Middle frontal gyrus (tissue), 1 donor: ENCODE results near the gene PLA2G12A.
A peak's percentile ranks its signal among the peaks of the same experiment; 100 is the strongest.

Experiments
- DNase-seq: peaks from one replicate; pipeline ENCODE4 v3.0.0-alpha.2; 2015; ENCODE audit warnings: low spot score; ENCODE audit errors: extremely low spot score

The PLA2G12A gene

DNA sequence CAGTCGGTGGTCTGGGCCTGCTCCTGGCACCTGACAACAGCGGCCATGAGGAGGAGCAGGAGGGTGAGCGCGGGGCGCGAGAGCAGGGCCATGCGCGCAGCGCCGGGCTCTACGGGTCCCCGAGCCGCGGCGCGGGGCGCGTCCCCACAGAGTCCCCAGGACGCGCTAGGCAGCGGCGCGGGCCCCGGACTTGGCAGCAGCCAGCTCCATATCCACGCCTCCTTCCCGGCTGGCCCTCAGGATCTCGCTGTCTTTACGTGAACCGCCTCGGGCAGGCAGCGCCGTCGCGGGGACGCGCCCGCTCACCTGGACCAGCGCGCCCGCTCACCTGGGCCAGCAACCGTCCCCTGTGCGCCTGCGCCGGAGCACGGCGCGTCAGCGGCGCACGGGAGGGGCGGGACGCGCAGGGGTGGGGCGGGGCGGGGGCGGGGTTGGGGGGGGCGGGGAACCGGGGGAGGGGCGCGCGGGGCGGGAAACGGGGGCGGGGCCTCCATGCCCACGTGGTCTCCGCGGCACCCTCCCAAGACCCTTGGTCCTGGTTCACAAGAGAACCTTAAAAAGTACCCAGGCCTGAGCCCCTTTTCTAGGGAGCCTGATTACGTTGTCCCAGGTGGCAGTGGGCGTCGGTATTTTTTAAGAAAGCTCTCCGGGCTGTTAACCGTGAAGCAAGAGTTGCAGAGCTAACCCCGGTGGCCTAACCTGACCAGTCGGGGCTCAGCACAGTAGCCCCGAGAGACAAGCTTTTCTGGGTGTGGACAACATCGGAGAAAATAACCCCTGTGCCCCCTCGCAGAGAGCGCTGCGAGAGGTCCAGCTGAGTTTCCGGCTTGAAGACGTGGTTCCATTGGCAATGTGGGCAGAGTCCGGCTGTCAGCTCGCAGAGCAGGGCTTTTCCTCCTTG, at the start of gene PLA2G12A:
PLA2G12A (minus strand) TSS at position 353 of the 901 bp plus-strand sequence; CDS start at position 92, 261 bp downstream.
- peak; percentile 27 for DNase-seq

DNA sequence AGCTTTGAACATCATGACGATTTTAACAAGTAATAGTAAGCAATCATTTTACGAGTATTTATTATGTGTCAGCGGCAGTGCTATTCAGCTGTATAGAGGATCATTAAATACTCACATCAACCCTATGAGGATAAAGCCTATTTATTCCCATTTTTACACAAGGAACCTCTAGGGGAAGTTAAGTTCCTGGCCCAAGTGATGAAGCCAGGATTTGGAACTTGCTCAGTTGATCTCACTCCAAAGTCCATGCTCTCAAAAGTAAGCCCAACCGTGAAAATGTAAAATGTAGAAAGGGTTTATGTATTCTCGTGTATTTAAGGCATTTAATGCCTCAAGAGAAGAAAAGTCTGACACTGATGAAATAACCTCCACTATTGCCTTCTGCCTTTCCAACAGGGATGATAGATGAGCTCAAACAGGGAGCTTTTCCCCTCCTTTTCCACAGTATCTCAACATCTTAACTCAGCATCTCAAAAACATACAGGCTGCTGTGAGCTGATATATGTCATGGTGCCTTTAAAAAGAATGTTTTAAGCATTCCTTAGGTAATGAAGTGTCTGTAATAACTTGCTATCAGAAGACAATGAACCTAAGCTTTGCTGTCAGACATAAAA, 35.0 kb upstream of the PLA2G12A start:
- no peak for DNase-seq

DNA sequence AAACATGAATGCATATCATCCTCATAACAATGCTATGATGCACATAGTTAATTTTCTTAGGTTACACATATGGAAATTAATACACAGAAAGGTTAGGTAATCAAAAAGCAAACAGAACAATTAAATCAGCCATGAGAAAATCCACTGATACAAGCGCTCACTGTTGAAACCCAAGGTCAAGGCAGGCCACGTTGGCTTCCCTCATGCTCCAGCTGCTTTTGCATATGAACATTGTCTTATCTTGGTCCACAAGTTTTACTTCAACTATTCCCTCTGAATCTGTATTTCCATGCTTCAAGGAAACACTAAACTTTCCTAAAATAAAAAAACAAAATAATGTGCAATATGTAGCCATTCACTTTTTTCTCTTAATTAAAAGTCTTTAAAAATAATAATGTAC, 34.5 kb upstream of the PLA2G12A start:
- no peak for DNase-seq

DNA sequence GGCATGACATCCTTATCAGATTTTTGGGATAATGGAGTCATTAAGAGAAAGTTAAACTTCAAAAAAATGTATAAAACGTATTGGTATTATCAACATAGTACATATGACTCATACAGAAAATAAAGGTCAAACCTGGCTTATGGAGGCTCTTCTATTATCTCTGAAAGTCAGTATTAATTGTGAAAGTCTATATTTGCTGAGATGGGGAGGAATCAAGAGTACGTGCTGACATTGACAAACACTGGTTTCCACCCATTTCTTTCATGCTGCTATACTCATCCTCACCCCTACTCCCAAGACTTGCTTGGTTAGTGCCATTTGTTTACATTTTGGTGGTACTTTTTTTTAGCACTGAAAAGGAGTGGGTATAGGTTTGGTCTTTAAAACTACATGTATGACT, 30.8 kb upstream of the PLA2G12A start:
- DNase-seq: no peak

DNA sequence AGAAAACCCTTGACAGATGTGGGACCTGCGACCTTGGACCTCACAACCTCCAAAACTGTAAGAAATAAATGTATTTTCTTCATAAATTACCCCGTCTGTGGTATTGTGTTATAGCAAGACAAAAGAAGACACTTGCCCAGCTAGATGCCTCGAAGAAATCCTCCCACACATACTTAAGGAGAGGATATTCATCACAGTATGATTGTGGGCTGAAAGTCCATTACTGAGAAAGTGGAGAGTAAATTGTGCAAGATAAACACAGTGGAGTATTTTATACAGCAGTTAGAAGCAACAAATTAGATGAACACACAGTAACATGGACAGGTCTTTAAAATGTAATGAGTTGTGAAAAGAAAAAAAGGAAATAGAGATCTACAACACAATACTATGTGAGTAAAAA, 25.8 kb upstream of the PLA2G12A start:
- no peak for DNase-seq

DNA sequence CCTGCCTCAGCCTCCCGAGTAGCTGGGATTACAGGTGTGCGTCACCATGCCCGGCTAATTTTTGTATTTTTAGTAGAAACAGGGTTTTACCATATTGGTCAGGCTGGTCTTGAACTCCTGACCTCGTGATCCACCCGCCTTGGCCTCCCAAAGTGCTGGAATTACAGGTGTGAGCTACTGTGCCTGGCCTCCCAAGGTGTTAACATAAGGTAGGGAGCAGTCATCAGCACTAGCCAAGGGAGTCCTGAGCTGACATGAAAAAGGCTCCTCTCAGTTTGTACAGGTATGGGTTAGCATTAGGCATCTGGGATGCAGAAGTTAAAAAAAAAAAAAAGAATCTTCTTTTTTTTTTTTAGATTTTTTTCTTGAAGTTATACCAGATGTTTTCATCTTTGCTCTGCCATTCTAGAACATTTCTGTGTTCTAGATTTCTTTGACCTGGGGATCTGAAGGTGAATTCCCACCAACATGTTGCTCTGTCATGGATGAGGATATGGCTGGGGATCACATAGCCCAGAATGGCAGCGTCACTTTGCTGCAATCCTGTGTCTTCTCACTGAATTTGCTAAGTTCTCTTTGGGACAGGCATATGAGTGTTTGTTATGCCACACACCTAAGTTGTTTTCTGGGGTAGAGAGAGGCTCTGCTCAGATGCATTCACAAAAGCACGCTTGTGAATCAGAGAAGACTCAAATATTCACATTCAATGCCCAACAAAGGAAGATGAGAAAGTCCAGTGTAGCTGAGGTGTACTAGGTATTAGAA, 24.4 kb upstream of the PLA2G12A start:
- no peak for DNase-seq

DNA sequence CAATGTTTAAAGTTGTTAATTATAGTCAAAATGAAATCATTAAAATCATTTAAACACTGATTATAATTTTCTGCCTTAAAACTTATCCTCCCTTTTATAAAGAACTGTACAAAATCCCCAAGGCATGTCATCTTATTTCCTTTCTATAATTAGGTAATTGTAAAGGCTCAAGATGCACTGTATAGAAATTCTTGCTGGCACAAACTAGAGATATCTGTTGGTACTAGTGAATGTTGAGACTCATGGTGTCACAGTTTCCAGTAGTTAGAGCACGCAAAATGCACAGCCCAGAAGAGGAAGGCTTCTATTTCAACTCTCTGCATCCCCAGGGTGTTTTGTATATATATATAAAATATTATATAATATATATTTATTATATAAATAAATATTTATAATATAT, 22.7 kb upstream of the PLA2G12A start:
- DNase-seq: no peak

DNA sequence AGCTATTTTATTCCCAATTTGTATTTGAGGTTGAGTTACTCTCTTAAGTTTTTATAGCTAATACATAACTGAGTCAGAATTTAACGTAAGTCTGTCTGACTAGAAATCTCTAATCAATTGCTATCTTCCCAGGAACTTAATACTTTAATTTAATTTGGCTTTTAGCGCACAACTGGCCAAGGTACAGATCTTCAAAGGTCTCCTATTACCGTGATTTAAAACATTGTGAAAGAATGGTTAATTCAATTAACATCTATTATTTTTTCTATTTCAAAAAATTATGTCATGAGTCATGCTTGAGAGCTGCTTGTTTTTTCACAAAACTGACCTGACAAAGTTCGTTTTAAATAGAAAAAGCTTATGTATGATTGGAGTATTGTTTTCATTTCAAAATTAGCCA, 22.0 kb upstream of the PLA2G12A start:
- no peak for DNase-seq

DNA sequence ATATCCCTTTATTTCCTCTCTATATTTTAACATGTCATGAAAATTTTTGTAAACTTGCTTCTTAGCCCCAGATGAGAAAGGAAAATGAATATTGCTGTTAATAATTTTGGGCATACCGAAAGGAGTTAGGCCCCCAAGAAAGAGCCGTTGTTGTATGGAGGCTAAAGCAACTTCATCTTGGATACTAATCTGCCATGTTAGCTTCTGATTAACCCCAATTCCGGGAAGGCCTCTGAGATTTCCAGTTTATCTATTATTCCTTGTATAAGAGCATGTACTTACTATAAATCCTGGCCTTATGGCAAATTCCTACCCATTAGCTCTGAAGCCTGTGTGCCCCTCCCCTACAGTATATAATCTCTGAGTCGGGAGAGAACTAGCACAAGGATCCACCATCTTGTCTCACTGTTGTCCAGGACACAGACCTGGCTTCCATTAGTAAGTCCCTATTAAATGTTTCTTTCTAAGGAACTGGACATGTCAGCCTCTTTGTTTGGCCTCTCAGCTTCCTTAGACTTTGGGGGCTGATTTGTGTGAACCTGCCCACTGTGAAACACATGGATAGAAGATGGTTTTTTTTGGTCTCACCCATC, 20.9 kb upstream of the PLA2G12A start:
- DNase-seq: no peak

DNA sequence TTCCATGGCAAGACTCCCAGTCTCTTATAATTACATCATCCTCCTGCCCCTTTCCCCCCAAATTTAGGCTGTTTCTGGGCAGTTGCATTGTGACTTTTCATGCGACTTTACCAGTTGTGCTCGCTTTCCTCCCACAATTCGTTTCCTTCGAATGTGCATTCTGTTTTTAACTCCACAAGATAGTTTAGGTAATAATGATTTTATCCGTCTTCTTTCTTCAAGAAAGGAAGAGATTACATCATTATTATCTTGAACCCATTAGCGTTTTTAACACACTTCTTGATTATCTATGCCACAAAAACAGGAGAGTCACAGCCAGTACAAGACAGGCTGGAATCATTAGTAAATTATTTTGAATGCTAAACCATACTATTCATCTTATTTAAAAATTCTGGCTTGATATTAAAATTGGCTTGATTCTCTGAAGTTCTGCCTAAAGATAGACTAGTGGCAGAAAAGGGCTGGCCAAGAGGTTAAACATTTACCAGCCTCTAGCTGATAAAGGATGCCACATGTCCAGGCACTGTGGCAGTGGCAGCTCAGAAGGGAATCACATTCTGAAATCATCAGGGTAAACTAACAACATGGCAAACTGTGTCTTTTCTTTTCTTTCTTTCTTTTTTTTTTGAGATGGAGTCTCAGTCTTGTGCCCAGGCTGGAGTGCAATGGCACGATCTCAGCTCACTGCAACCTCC, 19.7 kb upstream of the PLA2G12A start:
- no peak for DNase-seq

DNA sequence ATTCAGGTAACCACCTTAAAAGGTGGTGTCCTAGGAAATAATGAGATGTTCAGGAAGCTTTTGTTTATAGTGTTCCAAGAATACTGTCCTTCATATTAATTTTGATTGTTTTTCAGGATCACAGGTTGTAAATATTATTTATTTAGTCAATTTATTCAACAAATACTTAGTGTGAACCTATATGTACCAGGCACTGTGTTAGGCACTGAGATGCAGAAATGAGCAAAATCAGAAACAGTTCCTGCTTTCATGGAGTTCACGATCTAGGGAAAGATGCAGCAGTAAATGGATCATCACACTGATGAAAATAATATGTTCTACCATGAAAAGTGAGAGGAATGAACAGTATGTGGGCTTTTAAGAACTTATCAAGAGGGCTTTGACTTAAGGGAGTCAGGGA, 18.2 kb upstream of the PLA2G12A start:
- DNase-seq: no peak

DNA sequence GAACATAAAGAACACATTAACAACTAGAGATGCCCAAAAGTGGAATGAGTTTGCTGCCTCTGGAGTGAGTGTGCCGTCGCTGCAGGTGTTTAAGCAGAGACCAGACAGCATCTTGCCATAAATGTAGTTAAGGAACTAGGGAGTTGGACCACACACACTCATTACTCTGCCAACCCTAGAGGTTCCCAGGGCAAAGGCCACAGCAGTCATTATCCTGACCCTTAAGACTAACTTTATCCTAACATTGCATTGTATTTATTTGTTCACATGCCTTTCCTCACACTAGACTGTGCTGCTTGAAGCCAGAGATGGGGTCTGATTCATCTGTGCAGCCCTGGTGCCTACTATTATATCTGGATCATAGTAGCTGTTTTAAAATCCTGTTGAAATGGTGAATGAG, 16.9 kb upstream of the PLA2G12A start:
- no peak for DNase-seq

DNA sequence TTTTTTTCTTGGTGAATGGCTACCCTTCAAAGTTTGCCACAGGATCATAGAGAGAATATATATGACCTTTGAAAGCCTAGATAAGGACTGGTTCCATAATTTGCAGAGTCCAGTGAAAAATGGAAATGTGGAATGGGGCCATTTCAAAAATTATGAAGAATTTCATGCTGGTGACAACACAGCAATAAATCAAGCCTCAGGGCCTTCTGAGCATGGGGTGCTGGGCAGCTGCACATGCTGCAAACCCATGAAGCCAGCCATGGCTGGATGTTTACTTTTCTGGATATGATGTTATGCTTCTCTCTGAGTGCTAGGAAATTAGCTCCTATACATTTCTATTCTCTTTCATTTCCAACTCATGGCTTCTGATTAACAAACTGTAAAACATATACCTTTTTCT, 16.0 kb upstream of the PLA2G12A start:
- no peak for DNase-seq

DNA sequence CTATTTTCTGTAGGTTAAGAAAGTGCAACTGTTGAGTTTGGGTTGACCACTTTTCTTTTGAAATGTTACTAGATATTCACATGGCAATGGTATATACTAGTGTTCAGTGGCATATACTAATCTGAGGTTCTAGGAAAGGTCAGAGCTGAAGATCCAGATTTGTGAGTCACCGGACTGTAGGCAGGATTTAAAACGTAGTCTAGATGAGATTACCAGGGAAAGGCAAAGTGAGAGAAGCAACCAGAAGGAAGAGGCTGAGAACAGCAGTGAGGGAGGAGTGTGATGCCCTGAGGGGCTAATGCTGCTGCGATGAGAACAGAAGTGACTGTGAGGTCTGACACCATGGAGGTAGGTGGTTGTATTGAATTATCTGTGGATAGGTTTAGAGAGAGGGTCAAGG, 9.7 kb upstream of the PLA2G12A start:
- no peak for DNase-seq

DNA sequence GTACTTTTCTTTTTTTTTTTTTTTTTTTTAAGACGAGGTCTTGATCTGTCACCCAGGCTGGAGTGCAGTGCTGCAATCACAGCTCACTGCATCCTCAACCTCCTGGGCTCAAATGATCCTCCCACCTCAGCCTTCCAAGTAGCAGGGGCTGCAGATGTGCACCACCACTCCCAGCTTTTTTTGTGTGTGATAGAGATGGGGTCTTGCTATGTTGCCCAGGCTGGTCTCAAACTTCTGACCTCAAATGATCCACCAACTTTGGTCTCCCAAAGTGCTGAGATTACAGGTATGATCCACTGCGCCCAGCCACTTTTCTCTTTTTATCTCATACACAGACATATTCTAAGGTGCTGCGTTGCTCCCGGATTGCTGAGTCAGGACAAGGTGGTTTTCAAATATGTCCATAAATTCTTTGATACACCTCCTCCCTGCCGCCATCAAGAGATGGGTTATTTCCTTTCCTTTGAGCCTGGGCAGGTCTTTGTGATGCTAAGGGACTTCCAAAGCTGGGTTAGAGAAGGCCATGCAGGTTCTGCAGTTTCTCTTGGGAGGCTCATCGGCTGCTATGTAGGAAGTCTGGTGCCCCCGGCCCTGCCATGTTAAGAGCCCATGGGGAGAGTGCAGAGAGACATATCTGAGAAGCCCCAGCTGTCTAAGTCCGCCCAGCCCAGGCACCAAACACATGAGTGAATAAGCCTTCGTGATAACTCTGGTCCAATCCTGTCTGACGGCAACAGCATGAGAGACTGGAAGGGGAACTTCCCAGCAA, 8.4 kb upstream of the PLA2G12A start:
- DNase-seq: no peak

DNA sequence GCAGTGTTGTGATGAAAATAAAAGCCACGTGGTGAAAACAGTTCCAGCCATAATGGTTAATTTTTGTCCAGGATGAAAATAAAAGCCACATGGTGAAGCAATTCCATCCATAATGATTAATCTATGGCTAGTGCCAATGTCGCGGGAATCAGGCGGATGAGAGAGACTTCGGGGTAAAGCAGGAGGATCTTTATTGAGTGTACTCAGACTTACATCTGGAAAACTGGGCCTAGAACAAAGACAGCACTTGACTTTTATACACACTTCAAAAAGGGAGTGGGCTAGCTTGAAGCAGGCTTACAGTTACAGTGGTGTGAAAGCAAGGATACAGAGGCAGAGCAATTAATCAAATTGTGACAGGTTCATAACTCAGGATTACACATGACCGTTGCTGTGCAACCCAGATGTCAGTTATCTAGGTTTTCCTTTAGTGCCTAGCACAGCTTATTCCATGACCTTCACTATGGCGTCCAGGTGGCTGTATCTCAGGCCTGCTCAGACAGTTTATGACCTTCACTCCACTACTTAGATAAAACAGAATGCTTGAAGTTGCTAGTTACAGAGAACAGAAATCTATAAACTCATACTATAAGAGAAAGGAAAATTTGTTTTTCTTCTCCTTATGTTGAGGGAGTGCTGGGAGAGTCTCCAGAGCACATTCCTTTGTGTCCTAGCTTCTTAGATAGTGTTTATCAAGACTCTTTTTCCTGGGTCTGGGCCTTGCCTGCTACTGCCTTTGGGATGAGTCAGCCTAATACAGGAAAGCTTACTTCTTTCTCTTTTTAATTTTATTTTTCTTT, 5.9 kb upstream of the PLA2G12A start:
- no peak for DNase-seq

DNA sequence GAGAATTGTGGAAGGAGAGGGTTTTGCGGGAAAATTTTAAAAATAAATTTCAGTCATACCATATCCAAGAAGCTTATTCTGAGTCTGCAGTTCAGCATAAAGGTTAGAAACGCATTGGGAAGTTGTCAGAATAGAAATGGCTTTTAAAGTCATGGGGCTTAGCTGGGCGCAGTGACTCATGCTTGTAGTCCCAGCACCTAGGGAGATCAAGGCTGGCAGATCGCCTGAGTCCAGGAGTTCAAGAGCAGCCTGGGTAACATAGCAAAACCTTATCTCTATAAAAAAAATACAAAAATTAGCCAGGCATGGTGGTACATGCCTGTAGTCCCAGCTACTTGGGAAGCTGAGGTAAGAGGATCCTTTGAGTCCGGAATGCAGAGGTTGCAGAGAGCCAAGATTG, 3.9 kb upstream of the PLA2G12A start:
- no peak for DNase-seq

DNA sequence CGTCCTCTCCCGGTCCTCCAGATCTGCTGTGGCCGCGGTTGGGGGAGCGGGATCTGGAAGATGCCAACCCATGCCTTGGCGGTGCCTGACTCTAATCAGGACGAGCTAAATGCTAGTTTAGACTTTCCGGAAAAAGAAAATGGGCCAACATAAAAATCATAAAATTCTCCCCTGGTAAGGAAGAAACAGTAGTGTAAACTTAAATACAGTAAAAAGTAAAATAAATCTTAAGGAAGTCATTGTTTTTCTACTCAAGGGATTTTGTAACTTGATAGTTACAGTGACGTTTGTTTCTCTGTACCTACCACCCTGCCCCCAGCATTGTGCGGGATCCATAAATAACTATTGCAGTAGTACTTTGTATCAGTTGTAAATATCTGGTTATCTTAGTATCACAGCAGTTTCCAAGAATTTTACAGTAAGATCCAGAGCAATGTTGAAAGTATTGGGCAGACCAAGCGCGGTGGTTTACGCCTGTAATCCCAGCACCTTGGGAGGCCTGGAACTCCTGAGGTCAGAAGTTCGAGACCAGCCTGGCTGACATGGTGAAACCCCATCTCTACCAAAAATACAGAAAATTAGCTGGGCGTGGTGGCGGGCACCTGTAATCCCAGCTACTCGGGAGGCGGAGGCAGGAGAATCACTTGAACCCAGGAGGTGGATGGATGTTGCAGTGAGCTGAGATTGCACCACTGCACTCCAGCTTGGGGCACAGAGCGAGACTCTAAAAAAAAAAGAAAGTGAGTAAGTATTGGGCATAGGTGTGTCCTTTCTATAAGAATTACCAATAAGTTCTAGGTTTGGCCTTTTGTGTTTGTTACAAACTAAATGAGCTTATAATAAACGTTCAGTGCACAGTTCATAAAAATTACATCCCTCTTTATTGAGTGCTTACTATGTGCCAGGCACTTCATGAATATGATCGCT, 1.0 kb upstream of the PLA2G12A start:
- no peak for DNase-seq
